ENCODE measurements around the gene ST3GAL5. TPM values are rescaled to one million over a fixed set of nuclear protein-coding genes. Genes with fewer than 3 reads are reported as not detected.

The ST3GAL5 gene
- total and polyA plus RNA-seq, 2 of the 8 experiments (the other 6 are each of a cell fraction or from before 2014, with no cell fraction given) = 1.9 to 4.5 TPM

- WGBS, 2 experiments (ENCODE audit: extremely low coverage in 1 of 2, insufficient coverage in 1 of 2, insufficient read length in 1 of 2, insufficient replicate concordance in 2 of 2, low coverage in 1 of 2, low lambda C conversion rate in 2 of 2, missing lambda C conversion rate in 1 of 2) = 91% methylated on average over 3 of the region's 3 CpGs; no CpG with 5 or more reads in 1 of the 2 experiments
- Histone ChIP-seq H2BK12ac (ENCODE audit: low read depth, low read length) (no peak overlapping the region), H3K36me3 (ENCODE audit: control insufficient read depth in 2 of 4, insufficient read depth in 4 of 4, low read length in 3 of 4) (no peaks in the 10 kb centered on the region)
Measured at GRCh38 chr2:85800586-85800985, 88.2 kb downstream of the ST3GAL5 start.

More at GRCh38 chr2:85800586-85800985, 88.2 kb downstream of the ST3GAL5 start:
- H3K4me3 ChIP-seq (ENCODE audit: extremely low read depth in 1 of 4, insufficient read depth in 2 of 4, low read depth in 3 of 4, low read length in 4 of 4) = no peak overlapping the region
- no peak overlapping the region for H3K23ac ChIP-seq (ENCODE audit: insufficient read length)
- DNase-seq (ENCODE audit: low read depth in 1 of 2, low spot score in 2 of 2) (no peak), FAIRE-seq (no peak)
- H2BK120ac ChIP-seq (replicated peaks; ENCODE audit: low read depth, low read length) = no peak overlapping the region
- no peak overlapping the region for H4K8ac ChIP-seq (ENCODE audit: extremely low read depth, insufficient read depth, low read length)
- no peak overlapping the region for H3K56ac ChIP-seq (replicated peaks; ENCODE audit: insufficient read length, low read depth, low read length)
- no peak overlapping the region for H4K5ac ChIP-seq (ENCODE audit: insufficient read length, low read depth, low read length)
- H3K79me1 ChIP-seq (ENCODE audit: low read depth, low read length) = no peaks in the 10 kb centered on the region
- no peak overlapping the region for H3K18ac ChIP-seq (ENCODE audit: extremely low read depth, low read length)
- no peak overlapping the region for H2AFZ ChIP-seq (ENCODE audit: low read length)
- H2BK5ac ChIP-seq (ENCODE audit: low read depth, low read length) = no peak overlapping the region
- no peak overlapping the region for H3K4me2 ChIP-seq (ENCODE audit: insufficient read depth in 1 of 2, low read depth in 2 of 2, low read length in 2 of 2)
- H3K27me3 ChIP-seq (replicated peaks in 1 of 4; ENCODE audit: control insufficient read depth in 3 of 4, extremely low read depth in 1 of 4, insufficient read depth in 3 of 4, low read length in 3 of 4) = peaks cover 0 to 2% (median 0%) of the 10 kb centered on the region in 4 experiments; a peak in 2 of 7 replicates
- no peaks in the 10 kb centered on the region for H3K9me3 ChIP-seq (ENCODE audit: insufficient read depth in 2 of 2, low read depth in 1 of 2, low read length in 1 of 2)
- H3K27ac ChIP-seq (ENCODE audit: low read depth, low read length) = no peak overlapping the region
- no peak overlapping the region for H3K9ac ChIP-seq (replicated peaks in 1 of 4; ENCODE audit: extremely low read depth in 1 of 4, low read depth in 3 of 4, low read length in 3 of 4)
- no peak overlapping the region for H2BK20ac ChIP-seq (ENCODE audit: low read length)
- POLR2A ChIA-PET (ENCODE audit: partially characterized antibody) = no interaction called here
- TF ChIP-seq SAP30 (IDR thresholded peaks at IDR 0.05; ENCODE audit: insufficient read depth, insufficient replicate concordance, low read length) = no peak
- no peak for TF ChIP-seq HDAC2 (IDR thresholded peaks at IDR 0.05; ENCODE audit: borderline replicate concordance in 1 of 2, low read depth in 2 of 2, low read length in 2 of 2)
- TF ChIP-seq SIRT6 (IDR thresholded peaks at IDR 0.05; ENCODE audit: low read length) = no peak
- no peak for TF ChIP-seq CEBPB (IDR thresholded peaks at IDR 0.05; ENCODE audit: low read depth, low read length)
- no peak for TF ChIP-seq CHD1 (IDR thresholded peaks at IDR 0.05; ENCODE audit: low read depth, low read length)
- no peak for TF ChIP-seq ZNF274 (IDR thresholded peaks at IDR 0.05; ENCODE audit: borderline replicate concordance, extremely low read depth, low read length)
- no peak for TF ChIP-seq RBBP5 (IDR thresholded peaks at IDR 0.05; ENCODE audit: borderline replicate concordance, low read depth, low read length)
- no peak for TF ChIP-seq ASH2L (IDR thresholded peaks at IDR 0.05; ENCODE audit: low read length)
- no peak for TF ChIP-seq EGR1 (IDR thresholded peaks at IDR 0.05; ENCODE audit: borderline replicate concordance, low read depth, low read length)
- TF ChIP-seq SIX5 (IDR thresholded peaks at IDR 0.05; ENCODE audit: low read depth, low read length) = no peak
- no peak for TF ChIP-seq BRCA1 (IDR thresholded peaks at IDR 0.05; ENCODE audit: low read depth, low read length)
- no peak for TF ChIP-seq JUND (IDR thresholded peaks at IDR 0.05; ENCODE audit: low read length)
- TF ChIP-seq POLR2A (IDR thresholded peaks at IDR 0.05; ENCODE audit: control extremely low read depth in 1 of 2, low read depth in 2 of 2, low read length in 2 of 2) = no peak
- H4K91ac ChIP-seq (replicated peaks; ENCODE audit: insufficient read length, low read length) = no peak overlapping the region
- CTCF ChIA-PET (ENCODE audit: partially characterized antibody) = interaction anchor here (1.1 to 8.0 kb wide), 4 partner anchors 16 to 93 kb away, joined by 4 to 86 read pairs (median 15); no protein-coding TSS in a partner anchor
- H3K4me1 ChIP-seq (replicated peaks in 1 of 4; ENCODE audit: control insufficient read depth in 3 of 4, insufficient read depth in 4 of 4, low read length in 3 of 4) = no peaks in the 10 kb centered on the region
- no peak overlapping the region for H3K4ac ChIP-seq (replicated peaks; ENCODE audit: insufficient read length, low read depth, low read length)
- H4K20me1 ChIP-seq (replicated peaks in 1 of 2; ENCODE audit: control insufficient read depth in 1 of 2, insufficient read depth in 2 of 2, low read length in 2 of 2) = no peaks in the 10 kb centered on the region
- no peak overlapping the region for H2AK5ac ChIP-seq (ENCODE audit: low read depth, low read length)
- H2BK15ac ChIP-seq (ENCODE audit: low read length) = no peak overlapping the region
- no peaks in the 10 kb centered on the region for H3K23me2 ChIP-seq (ENCODE audit: low read depth, low read length)
- no peak overlapping the region for H3K14ac ChIP-seq (ENCODE audit: insufficient read length)
- H3K79me2 ChIP-seq (ENCODE audit: control insufficient read depth in 1 of 2, insufficient read depth in 2 of 2, low read length in 2 of 2) = no peaks in the 10 kb centered on the region

All from H1 (cell line).